ENCODE results near the gene KRT1.
"Not testable (repeated sequence)": the region's sequence is repeated elsewhere in the genome, so short reads cannot be mapped to it uniquely, and the experiment has no call there.

The KRT1 gene

DNA sequence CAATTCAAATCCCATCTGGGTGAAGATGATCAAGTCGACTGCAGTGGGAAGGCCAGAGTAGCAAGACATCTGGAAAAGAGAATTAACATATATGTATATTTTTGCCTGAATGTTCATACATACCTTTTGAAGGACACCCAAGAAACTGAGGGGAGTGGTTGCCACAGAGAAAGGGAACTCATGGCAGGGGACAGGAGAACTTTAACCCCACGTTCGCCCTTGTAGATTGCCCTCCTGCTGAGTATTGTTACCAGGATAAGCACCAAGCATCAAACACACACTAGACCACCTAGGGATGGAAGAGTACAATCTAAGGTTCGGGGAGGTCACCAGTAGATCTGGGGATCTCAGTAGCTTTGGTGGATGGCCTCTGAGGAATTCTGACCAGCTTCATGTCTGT lies 9.7 kb downstream of the KRT1 start:
- Histone ChIP-seq H3K9me2 (replicated peaks; ENCODE audit: insufficient read depth, low read length) (no peaks in the 10 kb centered on the region), H3K79me2 (ENCODE audit: insufficient read depth, low read length) (no peaks in the 10 kb centered on the region), H3K4me2 (ENCODE audit: low read depth, low read length, poor library complexity, severe bottlenecking) (no peak overlapping the region), H3F3A (ENCODE audit: insufficient read depth) (no peaks in the 10 kb centered on the region), H3K4me3 (ENCODE audit: insufficient read depth, low read length, poor library complexity, severe bottlenecking) (no peak overlapping the region), H4K20me1 (ENCODE audit: low read depth, low read length) (no peaks in the 10 kb centered on the region), H3K27me3 (ENCODE audit: low read length) (no peaks in the 10 kb centered on the region), H3K9me3 (ENCODE audit: insufficient read depth, low read length) (no peaks in the 10 kb centered on the region), H3K36me3 (ENCODE audit: low read length) (no peaks in the 10 kb centered on the region), H3K9ac (ENCODE audit: low read length) (no peak overlapping the region), H2AFZ (ENCODE audit: low read depth, low read length, severe bottlenecking) (no peak overlapping the region), H3K27ac (ENCODE audit: low read depth, low read length) (no peak overlapping the region)
- TF ChIP-seq, protein P1, sequence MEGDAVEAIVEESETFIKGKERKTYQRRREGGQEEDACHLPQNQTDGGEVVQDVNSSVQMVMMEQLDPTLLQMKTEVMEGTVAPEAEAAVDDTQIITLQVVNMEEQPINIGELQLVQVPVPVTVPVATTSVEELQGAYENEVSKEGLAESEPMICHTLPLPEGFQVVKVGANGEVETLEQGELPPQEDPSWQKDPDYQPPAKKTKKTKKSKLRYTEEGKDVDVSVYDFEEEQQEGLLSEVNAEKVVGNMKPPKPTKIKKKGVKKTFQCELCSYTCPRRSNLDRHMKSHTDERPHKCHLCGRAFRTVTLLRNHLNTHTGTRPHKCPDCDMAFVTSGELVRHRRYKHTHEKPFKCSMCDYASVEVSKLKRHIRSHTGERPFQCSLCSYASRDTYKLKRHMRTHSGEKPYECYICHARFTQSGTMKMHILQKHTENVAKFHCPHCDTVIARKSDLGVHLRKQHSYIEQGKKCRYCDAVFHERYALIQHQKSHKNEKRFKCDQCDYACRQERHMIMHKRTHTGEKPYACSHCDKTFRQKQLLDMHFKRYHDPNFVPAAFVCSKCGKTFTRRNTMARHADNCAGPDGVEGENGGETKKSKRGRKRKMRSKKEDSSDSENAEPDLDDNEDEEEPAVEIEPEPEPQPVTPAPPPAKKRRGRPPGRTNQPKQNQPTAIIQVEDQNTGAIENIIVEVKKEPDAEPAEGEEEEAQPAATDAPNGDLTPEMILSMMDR (IDR thresholded peaks at IDR 0.05; ENCODE audit: insufficient read depth, low read length, poor library complexity, severe bottlenecking), result no peak
- no peak for TF ChIP-seq EZH2phosphoT487 (conservative IDR thresholded peaks at IDR 0.05; ENCODE audit: low read length)

DNA sequence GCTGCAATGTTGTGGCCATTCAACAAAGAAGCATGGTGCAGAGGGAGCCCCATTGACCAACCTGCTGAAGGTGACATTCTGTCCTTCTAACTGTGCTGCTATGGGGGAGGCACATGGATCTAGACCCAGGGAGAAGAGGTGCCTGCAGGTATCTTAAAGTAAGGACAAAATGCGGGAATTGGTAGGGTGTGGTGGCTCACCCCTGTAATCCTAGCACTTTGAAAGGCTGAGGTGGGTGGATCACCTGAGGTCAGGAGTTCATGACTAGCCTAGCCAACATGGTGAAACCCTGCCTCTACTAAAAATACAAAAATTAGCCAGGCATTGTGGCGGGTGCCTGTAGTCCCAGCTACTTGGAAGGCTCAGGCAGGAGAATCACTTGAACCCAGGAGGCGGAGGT lies 10.3 kb downstream of the KRT1 start:
- not testable (repeated sequence) for H3K27ac ChIP-seq (ENCODE audit: low read depth, low read length); H3K4me3 ChIP-seq (ENCODE audit: insufficient read depth, low read length, poor library complexity, severe bottlenecking); H4K20me1 ChIP-seq (ENCODE audit: low read depth, low read length); H3K9ac ChIP-seq (ENCODE audit: low read length); H3F3A ChIP-seq (ENCODE audit: insufficient read depth); H3K9me2 ChIP-seq (replicated peaks; ENCODE audit: insufficient read depth, low read length); H3K9me3 ChIP-seq (ENCODE audit: insufficient read depth, low read length); H3K79me2 ChIP-seq (ENCODE audit: insufficient read depth, low read length); H3K27me3 ChIP-seq (ENCODE audit: low read length); H3K4me2 ChIP-seq (ENCODE audit: low read depth, low read length, poor library complexity, severe bottlenecking); H2AFZ ChIP-seq (ENCODE audit: low read depth, low read length, severe bottlenecking); H3K36me3 ChIP-seq (ENCODE audit: low read length)

DNA sequence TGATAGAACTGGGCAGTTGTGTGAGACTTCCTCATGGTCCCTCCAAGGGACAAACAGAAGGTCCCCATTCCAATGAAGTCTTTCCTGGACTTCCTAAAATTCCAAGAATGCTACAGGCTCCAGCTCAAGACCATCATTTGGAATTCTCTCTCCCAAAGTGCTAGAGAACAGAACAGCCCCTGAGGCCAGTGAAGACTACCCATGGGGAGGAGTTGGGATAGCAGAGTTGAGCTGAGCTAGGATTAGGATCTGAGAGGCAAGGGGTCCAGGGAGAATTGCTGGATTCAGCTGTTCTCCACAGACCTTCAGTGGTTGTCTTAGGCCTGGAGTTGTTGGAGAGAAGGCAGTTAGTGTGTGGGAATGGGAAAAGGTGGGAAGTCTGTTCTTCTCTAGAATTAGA lies 10.8 kb downstream of the KRT1 start:
- Histone ChIP-seq H3K27me3 (ENCODE audit: low read length) (no peaks in the 10 kb centered on the region), H3K36me3 (ENCODE audit: low read length) (no peaks in the 10 kb centered on the region)
- TF ChIP-seq EZH2phosphoT487 (conservative IDR thresholded peaks at IDR 0.05; ENCODE audit: low read length), result no peak
- TF ChIP-seq, protein P1 (IDR thresholded peaks at IDR 0.05; ENCODE audit: insufficient read depth, low read length, poor library complexity, severe bottlenecking), result no peak

DNA sequence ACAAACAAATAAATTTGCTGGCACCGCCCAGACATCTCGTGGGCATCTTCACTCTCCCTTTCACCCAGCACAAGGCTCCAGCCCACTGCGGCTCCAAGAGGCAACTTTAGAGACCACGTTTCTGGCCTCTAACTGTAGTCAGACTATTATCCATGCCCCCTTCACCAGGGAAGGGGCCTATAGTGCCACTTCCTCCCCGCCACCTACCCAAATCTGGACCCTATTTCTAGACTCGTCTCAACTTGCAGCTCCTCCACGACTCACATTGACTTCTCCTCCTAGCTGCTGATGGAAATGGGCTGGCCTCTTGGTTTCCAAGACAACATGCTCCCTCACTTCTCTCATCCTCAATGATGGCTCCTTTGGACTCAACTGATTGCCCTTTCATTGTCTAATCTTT lies 12.3 kb downstream of the KRT1 start:
- Histone ChIP-seq H3K4me3 (ENCODE audit: insufficient read depth, low read length, poor library complexity, severe bottlenecking) (no peak overlapping the region), H3K9ac (ENCODE audit: low read length) (no peak overlapping the region), H4K20me1 (ENCODE audit: low read depth, low read length) (no peaks in the 10 kb centered on the region), H3K4me2 (ENCODE audit: low read depth, low read length, poor library complexity, severe bottlenecking) (no peak overlapping the region), H3K9me2 (replicated peaks; ENCODE audit: insufficient read depth, low read length) (no peaks in the 10 kb centered on the region), H3K27ac (ENCODE audit: low read depth, low read length) (no peak overlapping the region), H2AFZ (ENCODE audit: low read depth, low read length, severe bottlenecking) (no peak overlapping the region), H3F3A (ENCODE audit: insufficient read depth) (no peaks in the 10 kb centered on the region), H3K9me3 (ENCODE audit: insufficient read depth, low read length) (no peaks in the 10 kb centered on the region), H3K27me3 (ENCODE audit: low read length) (no peaks in the 10 kb centered on the region), H3K36me3 (ENCODE audit: low read length) (no peaks in the 10 kb centered on the region), H3K79me2 (ENCODE audit: insufficient read depth, low read length) (no peaks in the 10 kb centered on the region)
- TF ChIP-seq EZH2phosphoT487 (conservative IDR thresholded peaks at IDR 0.05; ENCODE audit: low read length), result no peak
- TF ChIP-seq, protein P1 (IDR thresholded peaks at IDR 0.05; ENCODE audit: insufficient read depth, low read length, poor library complexity, severe bottlenecking), result no peak

More for the DNA sequence above, 10.8 kb downstream of the KRT1 start:
- no peaks in the 10 kb centered on the region for H3K9me2 ChIP-seq (replicated peaks; ENCODE audit: insufficient read depth, low read length)
- no peak overlapping the region for H2AFZ ChIP-seq (ENCODE audit: low read depth, low read length, severe bottlenecking)
- no peaks in the 10 kb centered on the region for H3F3A ChIP-seq (ENCODE audit: insufficient read depth)
- no peaks in the 10 kb centered on the region for H4K20me1 ChIP-seq (ENCODE audit: low read depth, low read length)
- H3K79me2 ChIP-seq (ENCODE audit: insufficient read depth, low read length), result no peaks in the 10 kb centered on the region
- no peak overlapping the region for H3K4me3 ChIP-seq (ENCODE audit: insufficient read depth, low read length, poor library complexity, severe bottlenecking)
- no peak overlapping the region for H3K27ac ChIP-seq (ENCODE audit: low read depth, low read length)
- H3K9me3 ChIP-seq (ENCODE audit: insufficient read depth, low read length), result no peaks in the 10 kb centered on the region
- H3K9ac ChIP-seq (ENCODE audit: low read length), result no peak overlapping the region
- no peak overlapping the region for H3K4me2 ChIP-seq (ENCODE audit: low read depth, low read length, poor library complexity, severe bottlenecking)

All from SU-DHL-6 (cell line).